HUES6 (cell line): Measurements from ENCODE around the gene BEST1.

Experiments
- H3K27ac ChIP-seq: 2 replicates; pipeline ENCODE4 v1.7.0; 2013; ENCODE audit warnings: low read depth, mild to moderate bottlenecking, low read length, inconsistent platforms
- H3K27me3 ChIP-seq: 2 replicates; pipeline ENCODE4 v1.6.1; 2013; ENCODE audit warnings: low read length; ENCODE audit not compliant: control insufficient read depth, insufficient read depth
- H3K36me3 ChIP-seq: 2 replicates; pipeline ENCODE4 v1.6.1; 2013; ENCODE audit warnings: low read length; ENCODE audit not compliant: control insufficient read depth, insufficient read depth
- H3K4me1 ChIP-seq: 2 replicates; pipeline ENCODE4 v1.6.1; 2013; ENCODE audit warnings: low read length; ENCODE audit not compliant: control insufficient read depth, insufficient read depth
- H3K4me3 ChIP-seq: 2 replicates; pipeline ENCODE4 v1.5.1; 2013; ENCODE audit warnings: low read depth, low read length
- H3K9ac ChIP-seq: one replicate; pipeline ENCODE4 v1.6.1; 2013; ENCODE audit warnings: mild to moderate bottlenecking, low read length
- H3K9me3 ChIP-seq: 2 replicates; pipeline ENCODE4 v1.6.1; 2013; ENCODE audit warnings: low read depth, low read length; ENCODE audit not compliant: control insufficient read depth, insufficient read depth

The BEST1 gene

DNA sequence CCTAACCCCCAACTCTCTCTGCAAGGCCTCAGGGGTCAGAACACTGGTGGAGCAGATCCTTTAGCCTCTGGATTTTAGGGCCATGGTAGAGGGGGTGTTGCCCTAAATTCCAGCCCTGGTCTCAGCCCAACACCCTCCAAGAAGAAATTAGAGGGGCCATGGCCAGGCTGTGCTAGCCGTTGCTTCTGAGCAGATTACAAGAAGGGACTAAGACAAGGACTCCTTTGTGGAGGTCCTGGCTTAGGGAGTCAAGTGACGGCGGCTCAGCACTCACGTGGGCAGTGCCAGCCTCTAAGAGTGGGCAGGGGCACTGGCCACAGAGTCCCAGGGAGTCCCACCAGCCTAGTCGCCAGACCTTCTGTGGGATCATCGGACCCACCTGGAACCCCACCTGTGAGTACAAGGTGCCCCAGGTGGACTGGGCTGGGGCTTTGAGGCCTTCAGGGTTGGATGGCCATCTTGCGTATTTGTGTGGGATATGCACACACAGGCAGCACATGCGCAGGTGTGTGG, at the start of gene BEST1:
Gene BEST1, plus strand, starts transcription at position 317 of the 513 bp plus-strand sequence. CDS start 1,456 bp downstream, outside the sequence.
- H3K36me3 ChIP-seq: no peaks in the 10 kb centered on the region
- peaks cover 12% of the 10 kb centered on the region for H3K27me3 ChIP-seq
- H3K4me3 ChIP-seq: no peak within 1 kb of the TSS
- H3K4me1 ChIP-seq: peaks cover 10% of the 10 kb centered on the region; the same call in 1 of the 2 replicates
- no peaks in the 10 kb centered on the region for H3K9me3 ChIP-seq
- H3K9ac ChIP-seq: peak within 1 kb of the TSS; percentile 21
- H3K27ac ChIP-seq: no peak within 1 kb of the TSS; the same call in 1 of the 2 replicates

GRCh38 chr11:61901397-61901796, 48.8 kb upstream of the BEST1 start:
- H3K27ac ChIP-seq: no peak overlapping the region
- no peak overlapping the region for H3K9ac ChIP-seq
- peaks cover 25% of the 10 kb centered on the region for H3K4me1 ChIP-seq
- no peaks in the 10 kb centered on the region for H3K36me3 ChIP-seq
- no peaks in the 10 kb centered on the region for H3K9me3 ChIP-seq
- no peaks in the 10 kb centered on the region for H3K27me3 ChIP-seq
- H3K4me3 ChIP-seq: no peak overlapping the region

GRCh38 chr11:61902313-61902712, 47.8 kb upstream of the BEST1 start:
- Histone ChIP-seq H3K9ac (no peak overlapping the region), H3K9me3 (no peaks in the 10 kb centered on the region), H3K27me3 (no peaks in the 10 kb centered on the region), H3K36me3 (no peaks in the 10 kb centered on the region), H3K4me1 (peaks cover 20% of the 10 kb centered on the region), H3K4me3 (no peak overlapping the region), H3K27ac (no peak overlapping the region)

GRCh38 chr11:61903845-61904244, 46.3 kb upstream of the BEST1 start:
- Histone ChIP-seq H3K9me3 (no peaks in the 10 kb centered on the region), H3K4me3 (no peak overlapping the region)

GRCh38 chr11:61904539-61905048, 45.6 kb upstream of the BEST1 start:
- no peaks in the 10 kb centered on the region for H3K9me3 ChIP-seq
- H3K4me3 ChIP-seq: peak overlapping the region; percentile 15

More at GRCh38 chr11:61903845-61904244, 46.3 kb upstream of the BEST1 start:
- Histone ChIP-seq H3K9ac (no peak overlapping the region), H3K27me3 (no peaks in the 10 kb centered on the region), H3K36me3 (no peaks in the 10 kb centered on the region), H3K4me1 (peaks cover 21% of the 10 kb centered on the region), H3K27ac (no peak overlapping the region)

DNA sequence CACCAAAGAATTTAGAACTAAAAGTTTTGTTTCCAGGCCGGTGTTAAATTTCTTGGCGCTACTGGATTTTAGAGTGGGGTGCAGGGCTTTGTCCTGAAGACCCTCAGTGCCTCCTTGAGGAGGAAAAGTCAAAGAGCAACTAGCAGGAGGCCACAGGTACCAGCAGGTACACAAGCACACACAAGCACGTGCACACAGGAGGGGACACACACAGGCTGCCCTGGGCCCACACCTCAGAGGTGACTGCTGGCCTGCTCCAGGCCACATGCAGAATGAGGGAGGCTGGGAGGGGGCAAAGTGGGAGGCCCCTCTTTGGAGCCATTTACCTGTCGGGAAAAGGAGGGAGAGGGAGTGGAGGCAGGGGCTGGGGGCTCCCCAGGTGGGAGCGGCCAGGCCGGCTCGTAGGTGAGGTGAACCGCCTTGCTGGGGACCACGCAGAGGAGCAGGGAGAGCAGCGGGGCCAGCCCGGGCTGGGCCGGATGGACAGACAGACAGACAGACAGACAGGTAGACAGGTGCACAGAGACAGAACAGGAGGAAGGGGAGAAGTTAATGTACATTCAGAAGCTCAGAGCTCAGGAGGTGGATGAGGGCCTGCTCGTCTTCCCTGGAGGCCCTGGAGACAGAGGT, 45.0 kb upstream of the BEST1 start:
- Histone ChIP-seq H3K9ac (no peak overlapping the region), H3K9me3 (no peaks in the 10 kb centered on the region), H3K27ac (no peak overlapping the region), H3K27me3 (no peaks in the 10 kb centered on the region), H3K4me1 (peaks cover 25% of the 10 kb centered on the region), H3K36me3 (no peaks in the 10 kb centered on the region), H3K4me3 (no peak overlapping the region)

More at GRCh38 chr11:61904539-61905048, 45.6 kb upstream of the BEST1 start:
- Histone ChIP-seq H3K27ac (no peak overlapping the region), H3K27me3 (no peaks in the 10 kb centered on the region), H3K4me1 (peaks cover 25% of the 10 kb centered on the region), H3K9ac (no peak overlapping the region), H3K36me3 (no peaks in the 10 kb centered on the region)

DNA sequence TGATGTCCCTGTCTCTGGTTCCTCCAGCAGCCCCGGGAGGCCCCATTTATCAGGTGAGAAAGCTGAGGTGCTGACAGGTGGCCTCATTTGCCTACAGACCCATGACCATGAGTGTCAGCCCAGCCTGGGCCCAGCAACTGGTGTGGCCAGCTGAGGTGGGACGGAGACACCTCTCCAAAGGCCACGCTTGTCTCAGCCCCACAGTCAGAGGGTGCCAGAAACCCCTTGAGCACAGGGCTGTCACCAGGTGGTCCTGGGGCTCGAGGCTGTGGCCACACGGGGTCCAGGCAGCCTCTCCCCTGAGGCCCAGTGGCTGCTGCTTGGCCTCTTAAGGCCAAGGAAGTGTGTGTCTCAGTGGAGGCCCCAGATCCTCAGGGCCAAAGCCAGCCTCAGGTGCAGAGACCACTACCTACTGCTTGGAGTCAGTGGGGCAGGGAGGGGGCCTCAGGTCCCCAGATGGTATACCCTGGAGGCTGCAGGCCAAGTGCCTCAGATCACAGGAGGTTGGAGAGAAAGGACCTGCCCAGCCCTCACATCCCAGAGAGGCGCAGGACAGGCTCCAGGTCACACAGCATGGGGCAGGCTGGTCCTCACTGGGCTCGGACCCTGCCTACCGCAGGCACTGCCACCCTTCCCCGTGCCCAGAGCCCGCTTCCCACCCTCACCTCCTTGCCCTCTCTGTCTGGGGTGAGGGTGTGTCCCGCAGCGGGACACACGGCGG, 44.2 kb upstream of the BEST1 start:
- Histone ChIP-seq H3K27me3 (no peaks in the 10 kb centered on the region), H3K36me3 (no peaks in the 10 kb centered on the region), H3K27ac (no peak overlapping the region), H3K4me3 (no peak overlapping the region), H3K9ac (no peak overlapping the region), H3K4me1 (peaks cover 25% of the 10 kb centered on the region), H3K9me3 (no peaks in the 10 kb centered on the region)

DNA sequence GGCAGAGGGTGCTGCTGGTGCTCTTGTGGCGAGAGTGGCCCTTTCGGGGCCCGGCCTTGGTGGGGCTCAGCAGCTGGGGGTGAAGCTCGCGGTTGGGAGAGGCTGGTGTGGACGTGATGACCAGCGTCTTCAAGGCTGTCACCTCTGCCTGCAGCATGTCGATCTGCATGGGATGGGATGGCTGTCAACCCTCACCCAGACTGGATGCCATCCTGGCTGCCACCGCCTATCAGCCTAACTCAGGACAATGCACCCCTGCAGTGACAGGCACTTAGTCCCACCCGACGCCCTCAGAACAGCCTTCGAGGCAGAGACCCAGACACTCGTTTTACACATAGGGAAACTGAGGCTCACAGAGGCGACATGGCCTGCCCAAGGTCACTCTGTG, 43.6 kb upstream of the BEST1 start:
- Histone ChIP-seq H3K36me3 (no peaks in the 10 kb centered on the region), H3K27ac (no peak overlapping the region), H3K9ac (no peak overlapping the region), H3K27me3 (no peaks in the 10 kb centered on the region), H3K4me3 (no peak overlapping the region), H3K4me1 (peaks cover 25% of the 10 kb centered on the region), H3K9me3 (no peaks in the 10 kb centered on the region)

- peaks cover 25% of the 10 kb centered on the region for H3K4me1 ChIP-seq
- no peaks in the 10 kb centered on the region for H3K27me3 ChIP-seq
- H3K36me3 ChIP-seq: no peaks in the 10 kb centered on the region
- H3K9ac ChIP-seq: no peak overlapping the region
- no peak overlapping the region for H3K4me3 ChIP-seq
- no peak overlapping the region for H3K27ac ChIP-seq
- no peaks in the 10 kb centered on the region for H3K9me3 ChIP-seq
Observed at GRCh38 chr11:61907282-61907681, 42.9 kb upstream of the BEST1 start.

- no peak overlapping the region for H3K4me3 ChIP-seq
- H3K9me3 ChIP-seq: no peaks in the 10 kb centered on the region
- no peak overlapping the region for H3K9ac ChIP-seq
- H3K27me3 ChIP-seq: no peaks in the 10 kb centered on the region
- no peaks in the 10 kb centered on the region for H3K36me3 ChIP-seq
- no peak overlapping the region for H3K27ac ChIP-seq
- peaks cover 24% of the 10 kb centered on the region for H3K4me1 ChIP-seq
Observed at GRCh38 chr11:61907871-61908729, 42.1 kb upstream of the BEST1 start.
